Measurements from ENCODE around the gene KDSR. TPM values are rescaled to one million over a fixed set of nuclear protein-coding genes. Genes with fewer than 3 reads are reported as not detected.

KDSR gene
- total RNA-seq, 1 experiment from 2014 or later = 493 TPM

- Histone ChIP-seq H3K27ac (ENCODE audit: low read depth, low read length, poor library complexity, severe bottlenecking) (no peak overlapping the region), H3K4me1 (ENCODE audit: insufficient read depth, low read length, poor library complexity, severe bottlenecking) (peaks cover 27% of the 10 kb centered on the region), H3K4me3 (ENCODE audit: low read depth, low read length, poor library complexity, severe bottlenecking) (no peak overlapping the region), H3K27me3 (replicated peaks; ENCODE audit: insufficient read depth, low read depth, low read length, poor library complexity) (no peaks in the 10 kb centered on the region), H3K36me3 (ENCODE audit: insufficient read depth, low read length, poor library complexity, severe bottlenecking) (peaks cover 13% of the 10 kb centered on the region), H3K9me3 (ENCODE audit: low read depth, low read length, poor library complexity, severe bottlenecking) (peaks cover 8% of the 10 kb centered on the region)
- DNase-seq (ENCODE audit: low spot score) = no peak
- ChIA-PET CTCF (no interaction called here), POLR2A (ENCODE audit: low non-redundant PET) (no interaction called here)
- no TSS peak for BruUV-seq (replicated peaks)
- intact Hi-C loops (cut with micrococcal nuclease; ENCODE audit: unreplicated experiment) = no loop called here
- no peak for TF ChIP-seq CTCF (conservative IDR thresholded peaks at IDR 0.05; ENCODE audit: low read depth, low read length)
- no peak for TF ChIP-seq EZH2 (IDR thresholded peaks at IDR 0.05; ENCODE audit: borderline replicate concordance, low read depth, low read length, poor library complexity, severe bottlenecking)
Measured at GRCh38 chr18:63382843-63383242, 15.8 kb upstream of the KDSR start.

- no peak for TF ChIP-seq EZH2 (IDR thresholded peaks at IDR 0.05; ENCODE audit: borderline replicate concordance, low read depth, low read length, poor library complexity, severe bottlenecking)
- TF ChIP-seq CTCF (conservative IDR thresholded peaks at IDR 0.05; ENCODE audit: low read depth, low read length) = no peak
- Histone ChIP-seq H3K27ac (ENCODE audit: low read depth, low read length, poor library complexity, severe bottlenecking) (peak overlapping the region; percentile 95), H3K9me3 (ENCODE audit: low read depth, low read length, poor library complexity, severe bottlenecking) (peaks cover 22% of the 10 kb centered on the region), H3K36me3 (ENCODE audit: insufficient read depth, low read length, poor library complexity, severe bottlenecking) (peaks cover 13% of the 10 kb centered on the region), H3K27me3 (replicated peaks; ENCODE audit: insufficient read depth, low read depth, low read length, poor library complexity) (no peaks in the 10 kb centered on the region), H3K4me3 (ENCODE audit: low read depth, low read length, poor library complexity, severe bottlenecking) (no peak overlapping the region), H3K4me1 (ENCODE audit: insufficient read depth, low read length, poor library complexity, severe bottlenecking) (peaks cover 31% of the 10 kb centered on the region)
- intact Hi-C loops (cut with micrococcal nuclease; ENCODE audit: unreplicated experiment) = loop anchor here (5.0 kb wide), 3 partner anchors 198 to 898 kb away; no protein-coding TSS in a partner anchor
- no TSS peak for BruUV-seq (replicated peaks)
- DNase-seq (ENCODE audit: low spot score) = peak; percentile 48
- ChIA-PET CTCF (no interaction called here), POLR2A (ENCODE audit: low non-redundant PET) (no interaction called here)
Measured at GRCh38 chr18:63379639-63379962, 12.6 kb upstream of the KDSR start.

GRCh38 chr18:63378919-63379638 lies 12.1 kb upstream of the KDSR start:
- Histone ChIP-seq H3K27ac (ENCODE audit: low read depth, low read length, poor library complexity, severe bottlenecking) (peak overlapping the region; percentile 95), H3K27me3 (replicated peaks; ENCODE audit: insufficient read depth, low read depth, low read length, poor library complexity) (no peaks in the 10 kb centered on the region), H3K36me3 (ENCODE audit: insufficient read depth, low read length, poor library complexity, severe bottlenecking) (peaks cover 11% of the 10 kb centered on the region), H3K4me3 (ENCODE audit: low read depth, low read length, poor library complexity, severe bottlenecking) (no peak overlapping the region), H3K9me3 (ENCODE audit: low read depth, low read length, poor library complexity, severe bottlenecking) (peaks cover 27% of the 10 kb centered on the region), H3K4me1 (ENCODE audit: insufficient read depth, low read length, poor library complexity, severe bottlenecking) (peaks cover 31% of the 10 kb centered on the region)
- CTCF ChIA-PET = no interaction called here
- BruUV-seq (replicated peaks) = TSS peak; percentile 84
- POLR2A ChIA-PET (ENCODE audit: low non-redundant PET) = no interaction called here
- TF ChIP-seq EZH2 (IDR thresholded peaks at IDR 0.05; ENCODE audit: borderline replicate concordance, low read depth, low read length, poor library complexity, severe bottlenecking) (no peak), CTCF (conservative IDR thresholded peaks at IDR 0.05; ENCODE audit: low read depth, low read length) (no peak)
- DNase-seq (ENCODE audit: low spot score) = no peak
- intact Hi-C loops (cut with micrococcal nuclease; ENCODE audit: unreplicated experiment) = loop anchor here (5.0 kb wide), 3 partner anchors 198 to 898 kb away; no protein-coding TSS in a partner anchor
